ENCODE results near the gene PLBD2. TPM values are rescaled to one million over a fixed set of nuclear protein-coding genes. Genes with fewer than 3 reads are reported as not detected.

PLBD2 gene
- total RNA-seq, 1 donor from 2014 or later: 52.2 TPM

GRCh38 chr12:113359939-113360748 is 1.8 kb downstream of the PLBD2 start:
- H3K27ac ChIP-seq (ENCODE audit: low read depth, low read length): no peak overlapping the region
- Mint-ChIP-seq H3K4me1 (ENCODE audit: low read depth, unreplicated experiment) (peaks cover 4% of the 10 kb centered on the region), H3K9me3 (ENCODE audit: unreplicated experiment) (no peaks in the 10 kb centered on the region), H3K27ac (ENCODE audit: unreplicated experiment) (peak overlapping the region; percentile 20), H3K36me3 (ENCODE audit: low read depth, unreplicated experiment) (peaks cover 5% of the 10 kb centered on the region), H3K27me3 (ENCODE audit: low read depth, unreplicated experiment) (no peaks in the 10 kb centered on the region), H3K4me3 (ENCODE audit: unreplicated experiment) (peak overlapping the region; percentile 88)
- TF ChIP-seq EZH2 (IDR thresholded peaks at IDR 0.05; ENCODE audit: insufficient read depth, low read length) (no peak), CTCF (IDR thresholded peaks at IDR 0.05; ENCODE audit: insufficient read depth, low read depth, low read length) (no peak)
- H3K9me3 ChIP-seq (ENCODE audit: insufficient read depth, low read depth, low read length): no peaks in the 10 kb centered on the region
- H3K27me3 ChIP-seq (ENCODE audit: insufficient read depth, low read length): no peaks in the 10 kb centered on the region
- no peaks in the 10 kb centered on the region for H3K36me3 ChIP-seq (ENCODE audit: insufficient read depth, low read length)
- DNase-seq (ENCODE audit: low read depth) (no peak), FAIRE-seq (no peak)
- peak overlapping the region; percentile 24 for H3K4me3 ChIP-seq (ENCODE audit: insufficient read depth, low read depth, low read length)
- H3K4me2 ChIP-seq (ENCODE audit: low read length): peak overlapping the region; percentile 98
- H2AFZ ChIP-seq (ENCODE audit: low read depth, low read length): no peak overlapping the region
- H4K20me1 ChIP-seq (ENCODE audit: insufficient read depth, low read length): peaks cover 37% of the 10 kb centered on the region
- peak overlapping the region; percentile 82 for H3K9ac ChIP-seq (ENCODE audit: low read length)
- peaks cover 27% of the 10 kb centered on the region for H3K79me2 ChIP-seq (ENCODE audit: insufficient read depth, low read length)
- peaks cover 10% of the 10 kb centered on the region for H3K4me1 ChIP-seq (ENCODE audit: insufficient read depth, low read length)

GRCh38 chr12:113361574-113362370 is 3.4 kb downstream of the PLBD2 start:
- no peak overlapping the region for H3K27ac ChIP-seq (ENCODE audit: low read depth, low read length)
- H3K4me3 ChIP-seq (ENCODE audit: insufficient read depth, low read depth, low read length): no peak overlapping the region
- no peaks in the 10 kb centered on the region for H3K9me3 Mint-ChIP-seq (ENCODE audit: unreplicated experiment)
- H3K4me1 Mint-ChIP-seq (ENCODE audit: low read depth, unreplicated experiment): peaks cover 5% of the 10 kb centered on the region
- no peak overlapping the region for H3K4me2 ChIP-seq (ENCODE audit: low read length)
- H2AFZ ChIP-seq (ENCODE audit: low read depth, low read length): no peak overlapping the region
- peaks cover 27% of the 10 kb centered on the region for H3K79me2 ChIP-seq (ENCODE audit: insufficient read depth, low read length)
- H3K9ac ChIP-seq (ENCODE audit: low read length): no peak overlapping the region
- H4K20me1 ChIP-seq (ENCODE audit: insufficient read depth, low read length): peaks cover 48% of the 10 kb centered on the region
- FAIRE-seq (no peak), DNase-seq (ENCODE audit: low read depth) (no peak)
- no peak for TF ChIP-seq CTCF (IDR thresholded peaks at IDR 0.05; ENCODE audit: insufficient read depth, low read depth, low read length)
- no peak for TF ChIP-seq EZH2 (IDR thresholded peaks at IDR 0.05; ENCODE audit: insufficient read depth, low read length)
- no peak overlapping the region for H3K4me3 Mint-ChIP-seq (ENCODE audit: unreplicated experiment)
- no peaks in the 10 kb centered on the region for H3K27me3 Mint-ChIP-seq (ENCODE audit: low read depth, unreplicated experiment)
- H3K36me3 Mint-ChIP-seq (ENCODE audit: low read depth, unreplicated experiment): peaks cover 5% of the 10 kb centered on the region
- H3K4me1 ChIP-seq (ENCODE audit: insufficient read depth, low read length): peaks cover 10% of the 10 kb centered on the region
- no peak overlapping the region for H3K27ac Mint-ChIP-seq (ENCODE audit: unreplicated experiment)
- no peaks in the 10 kb centered on the region for H3K27me3 ChIP-seq (ENCODE audit: insufficient read depth, low read length)
- H3K9me3 ChIP-seq (ENCODE audit: insufficient read depth, low read depth, low read length): no peaks in the 10 kb centered on the region
- no peaks in the 10 kb centered on the region for H3K36me3 ChIP-seq (ENCODE audit: insufficient read depth, low read length)

Measured in astrocyte (in vitro differentiated cells and primary cell).